Rectal smooth muscle tissue (tissue), 1 donor: ENCODE data around the gene CAMKV.
"Not testable (repeated sequence)": the region's sequence is repeated elsewhere in the genome, so short reads cannot be mapped to it uniquely, and the experiment has no call there.

ENCODE experiments used
- H3K27ac ChIP-seq: one replicate; pipeline ENCODE4 v1.7.0; 2013; ENCODE audit warnings: low read depth, low read length, inconsistent platforms
- H3K27me3 ChIP-seq: one replicate; pipeline ENCODE4 v1.7.0; 2013; ENCODE audit warnings: low read length; ENCODE audit not compliant: control insufficient read depth, insufficient read depth
- H3K36me3 ChIP-seq: one replicate; pipeline ENCODE4 v1.7.0; 2013; ENCODE audit warnings: low read length; ENCODE audit not compliant: control insufficient read depth, insufficient read depth
- H3K4me1 ChIP-seq: one replicate; pipeline ENCODE4 v1.7.0; 2013; ENCODE audit warnings: low read length; ENCODE audit not compliant: control insufficient read depth, insufficient read depth
- H3K4me3 ChIP-seq: one replicate; pipeline ENCODE4 v1.7.0; 2013; ENCODE audit warnings: low read length
- H3K9ac ChIP-seq: one replicate; pipeline ENCODE4 v1.7.0; 2013; ENCODE audit warnings: low read length

The CAMKV gene

DNA sequence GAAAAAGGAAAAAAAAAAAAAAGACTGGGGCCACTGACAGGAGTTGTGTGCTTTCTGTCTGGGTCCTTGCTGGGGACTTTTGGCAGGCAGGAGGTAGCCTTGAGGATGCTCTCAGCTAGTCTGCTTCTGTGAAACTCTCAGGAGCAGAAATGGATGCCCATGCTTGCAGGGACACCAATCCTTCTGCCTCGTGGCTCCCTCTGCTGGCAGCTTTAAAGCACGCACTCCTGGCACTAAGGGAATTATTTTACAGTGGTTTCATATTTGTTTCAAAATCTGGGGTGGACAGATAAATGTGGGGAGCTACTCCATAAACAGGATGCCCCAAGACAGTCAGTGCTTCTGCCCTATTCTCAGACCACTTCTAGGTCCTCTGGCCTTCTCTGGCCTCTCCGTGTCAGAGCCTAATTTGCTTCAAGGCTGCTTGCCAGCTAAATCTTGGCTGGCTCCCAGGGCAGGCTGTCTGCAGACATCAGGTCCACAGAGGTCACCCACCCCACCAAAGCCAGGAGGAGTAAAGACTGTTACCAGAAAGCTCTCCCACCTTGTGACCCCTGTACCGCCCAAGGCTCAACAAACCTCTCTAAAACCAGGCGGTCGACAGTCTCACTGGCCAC lies 30.4 kb downstream of the CAMKV start:
- H3K4me3 ChIP-seq: no peak overlapping the region
- peaks cover 4% of the 10 kb centered on the region for H3K4me1 ChIP-seq
- no peak overlapping the region for H3K9ac ChIP-seq
- no peaks in the 10 kb centered on the region for H3K36me3 ChIP-seq
- H3K27me3 ChIP-seq: no peaks in the 10 kb centered on the region
- H3K27ac ChIP-seq: no peak overlapping the region

DNA sequence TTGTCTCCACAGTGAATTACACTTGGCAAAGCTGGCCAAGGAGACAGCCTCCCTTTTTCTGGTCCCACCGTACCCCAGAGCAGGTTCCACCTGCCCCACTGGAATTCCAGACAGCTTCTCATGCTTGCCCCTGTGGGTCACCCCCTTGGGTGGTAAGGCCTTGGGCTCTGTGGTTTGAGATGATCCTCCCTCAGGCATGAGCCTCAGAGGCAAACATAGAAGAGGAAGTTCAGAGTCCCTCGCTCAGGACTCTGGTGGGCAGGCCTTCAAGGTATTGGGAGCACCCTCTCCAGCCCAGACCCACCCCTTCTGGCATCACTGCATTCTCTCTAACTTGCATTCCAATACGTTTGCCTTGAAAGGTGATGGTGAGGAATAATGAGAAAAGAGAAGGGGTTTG lies 38.4 kb downstream of the CAMKV start:
- Histone ChIP-seq H3K27ac (no peak overlapping the region), H3K4me3 (no peak overlapping the region), H3K4me1 (no peaks in the 10 kb centered on the region), H3K27me3 (no peaks in the 10 kb centered on the region), H3K9ac (no peak overlapping the region), H3K36me3 (no peaks in the 10 kb centered on the region)

DNA sequence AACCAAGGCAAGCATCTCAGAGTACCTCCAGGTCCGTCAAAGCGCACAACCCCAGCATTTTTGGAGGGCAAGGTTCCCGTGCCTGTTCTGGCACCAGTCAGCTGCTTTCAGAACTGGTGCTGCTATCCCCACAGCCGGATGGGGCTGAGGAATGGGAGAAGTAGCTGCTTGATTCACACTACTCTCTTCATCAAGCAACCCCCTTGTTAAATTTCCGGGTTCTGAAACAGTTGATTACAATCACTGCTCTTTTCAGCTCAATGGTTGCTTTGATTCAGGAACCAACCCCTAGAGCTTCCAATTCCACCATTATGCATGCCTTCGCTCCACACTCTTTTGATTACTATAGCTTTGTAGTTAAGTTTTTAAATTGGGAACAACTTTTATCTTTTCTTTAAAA lies 43.7 kb downstream of the CAMKV start:
- H3K4me3 ChIP-seq: no peak overlapping the region
- H3K36me3 ChIP-seq: no peaks in the 10 kb centered on the region
- H3K27me3 ChIP-seq: no peaks in the 10 kb centered on the region
- no peak overlapping the region for H3K9ac ChIP-seq
- H3K27ac ChIP-seq: no peak overlapping the region
- no peaks in the 10 kb centered on the region for H3K4me1 ChIP-seq

DNA sequence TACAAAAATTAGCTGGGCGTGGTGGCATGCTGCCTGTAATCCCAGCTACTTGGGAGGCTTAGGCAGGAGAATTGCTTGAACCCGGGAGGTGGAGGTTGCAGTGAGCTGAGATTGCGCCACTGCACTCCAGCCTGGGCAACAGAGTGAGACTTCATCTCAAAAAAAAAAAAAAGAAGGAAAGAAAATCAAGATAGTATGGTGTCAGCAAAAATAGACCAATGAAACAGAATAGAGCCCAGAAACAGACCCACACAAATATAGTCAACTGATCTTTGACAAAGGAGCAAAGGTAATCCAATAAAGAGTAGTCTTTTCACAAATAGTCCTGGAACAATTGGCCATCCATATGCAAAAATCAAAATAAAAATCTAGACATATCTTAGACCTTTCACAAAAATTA lies 46.6 kb downstream of the CAMKV start:
- H3K36me3 ChIP-seq, H3K4me1 ChIP-seq, H3K27ac ChIP-seq, H3K4me3 ChIP-seq, H3K27me3 ChIP-seq, H3K9ac ChIP-seq: not testable (repeated sequence)

DNA sequence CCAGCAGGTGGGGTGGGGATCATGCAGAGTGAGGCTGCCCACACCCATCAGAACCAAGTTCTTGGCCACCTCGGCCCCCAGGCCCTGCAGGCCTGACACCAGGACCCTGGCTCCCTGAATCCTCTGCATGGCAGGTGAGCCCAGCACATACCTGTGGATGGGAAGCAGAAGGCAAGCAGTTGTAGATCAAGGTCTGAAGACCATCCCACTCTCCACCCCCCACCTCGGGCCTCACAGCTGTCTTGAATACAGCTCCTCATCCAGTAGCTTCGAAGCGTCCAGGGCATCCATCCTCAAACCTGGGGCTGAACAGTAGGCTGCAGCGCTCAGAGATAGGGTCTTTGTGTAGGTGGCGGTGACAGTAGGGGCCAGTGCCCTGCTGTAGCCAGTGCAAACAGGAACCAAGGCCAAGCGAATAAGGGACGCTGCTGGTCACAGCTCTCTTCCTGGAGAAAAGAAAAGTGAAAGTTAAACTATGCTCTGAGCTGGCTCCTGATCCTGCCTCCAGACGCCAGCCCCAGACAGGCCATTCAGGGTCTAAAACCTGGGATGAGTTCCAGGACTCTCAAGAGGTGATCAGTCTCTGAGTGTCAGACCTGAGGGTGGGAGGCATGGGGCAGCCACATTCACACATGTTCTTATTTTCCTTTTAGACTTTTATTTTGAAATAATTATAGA lies 56.1 kb downstream of the CAMKV start, which contains the start of gene UBA7:
UBA7 (minus strand) TSS at position 457 of the 678 bp plus-strand sequence; CDS start at position 291, 166 bp downstream.
- H3K4me1 ChIP-seq: peaks cover 13% of the 10 kb centered on the region
- H3K36me3 ChIP-seq: peaks cover 16% of the 10 kb centered on the region
- peak within 1 kb of the TSS; percentile 87 for H3K4me3 ChIP-seq
- H3K9ac ChIP-seq: peak within 1 kb of the TSS; percentile 63
- H3K27ac ChIP-seq: peak within 1 kb of the TSS; percentile 69
- no peaks in the 10 kb centered on the region for H3K27me3 ChIP-seq

DNA sequence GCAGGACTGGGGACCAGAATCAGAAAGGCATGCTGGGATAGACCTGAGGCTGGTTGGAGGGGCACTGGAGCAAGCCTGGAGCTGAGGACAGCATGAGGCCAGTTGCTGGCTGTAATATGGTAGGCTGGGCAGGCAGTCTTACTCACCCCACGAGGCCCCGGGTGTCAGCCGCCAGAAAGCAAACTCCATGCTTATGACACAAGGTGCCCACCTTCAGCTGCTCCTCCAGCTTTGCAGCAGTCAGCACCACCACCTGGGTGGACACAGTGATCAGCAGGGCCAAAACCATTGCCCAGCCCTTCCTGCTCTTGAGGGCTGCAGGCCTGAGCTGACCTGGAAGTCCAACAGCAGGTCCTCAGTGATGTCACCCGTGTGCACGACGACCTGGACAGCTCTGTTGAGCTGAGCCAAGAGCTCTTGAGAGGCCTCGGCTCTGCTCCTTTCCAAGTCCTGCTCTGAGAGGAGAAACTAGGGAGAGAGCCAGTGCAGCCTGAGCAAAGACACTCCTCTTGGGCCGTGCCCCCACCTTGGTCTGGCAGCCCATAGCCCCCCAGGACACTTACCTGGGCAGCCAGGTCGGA lies 56.7 kb downstream of the CAMKV start:
- peak overlapping the region; percentile 87 for H3K4me3 ChIP-seq
- no peaks in the 10 kb centered on the region for H3K27me3 ChIP-seq
- H3K27ac ChIP-seq: peak overlapping the region; percentile 69
- H3K36me3 ChIP-seq: peaks cover 16% of the 10 kb centered on the region
- peaks cover 13% of the 10 kb centered on the region for H3K4me1 ChIP-seq
- H3K9ac ChIP-seq: peak overlapping the region; percentile 63
